ENCODE measurements around the gene HIPK2. TPM values are rescaled to one million over a fixed set of nuclear protein-coding genes. Genes with fewer than 3 reads are reported as not detected.

Gene HIPK2
- total RNA-seq, 1 donor from 2014 or later, result 44.0 TPM

- DNase-seq (ENCODE audit: low read depth), result no peak
- H3K36me3 ChIP-seq (ENCODE audit: control insufficient read depth, insufficient read depth, low read length), result no peaks in the 10 kb centered on the region
- no peak for TF ChIP-seq CTCF (IDR thresholded peaks at IDR 0.05; ENCODE audit: insufficient read depth, low read length, poor library complexity, severe bottlenecking)
- H3K4me3 ChIP-seq (ENCODE audit: low read depth, low read length), result no peak overlapping the region
- peaks cover 9% of the 10 kb centered on the region for H3K27me3 ChIP-seq (ENCODE audit: control insufficient read depth, insufficient read depth, low read length)
These were observed 245.1 kb downstream of the HIPK2 start for GRCh38 chr7:139532636-139533155.

- no peak for TF ChIP-seq CTCF (IDR thresholded peaks at IDR 0.05; ENCODE audit: insufficient read depth, low read length, poor library complexity, severe bottlenecking)
- DNase-seq (ENCODE audit: low read depth), result no peak
- Histone ChIP-seq H3K36me3 (ENCODE audit: control insufficient read depth, insufficient read depth, low read length) (no peaks in the 10 kb centered on the region), H3K4me3 (ENCODE audit: low read depth, low read length) (no peak overlapping the region), H3K27me3 (ENCODE audit: control insufficient read depth, insufficient read depth, low read length) (peaks cover 16% of the 10 kb centered on the region)
These were observed 246.7 kb downstream of the HIPK2 start for GRCh38 chr7:139531094-139531493.

- Histone ChIP-seq H3K36me3 (ENCODE audit: control insufficient read depth, insufficient read depth, low read length) (no peaks in the 10 kb centered on the region), H3K4me3 (ENCODE audit: low read depth, low read length) (no peak overlapping the region), H3K27me3 (ENCODE audit: control insufficient read depth, insufficient read depth, low read length) (peaks cover 41% of the 10 kb centered on the region)
- TF ChIP-seq CTCF (IDR thresholded peaks at IDR 0.05; ENCODE audit: insufficient read depth, low read length, poor library complexity, severe bottlenecking), result no peak
- peak; percentile 5 for DNase-seq (ENCODE audit: low read depth)
These were observed 250.9 kb downstream of the HIPK2 start for GRCh38 chr7:139526578-139527544.

- H3K36me3 ChIP-seq (ENCODE audit: control insufficient read depth, insufficient read depth, low read length), result no peaks in the 10 kb centered on the region
- H3K4me3 ChIP-seq (ENCODE audit: low read depth, low read length), result no peak overlapping the region
- no peak for DNase-seq (ENCODE audit: low read depth)
- no peak for TF ChIP-seq CTCF (IDR thresholded peaks at IDR 0.05; ENCODE audit: insufficient read depth, low read length, poor library complexity, severe bottlenecking)
- H3K27me3 ChIP-seq (ENCODE audit: control insufficient read depth, insufficient read depth, low read length), result peaks cover 48% of the 10 kb centered on the region
These were observed 252.0 kb downstream of the HIPK2 start for GRCh38 chr7:139525750-139526149.

GRCh38 chr7:139525239-139525638, 252.6 kb downstream of the HIPK2 start:
- H3K36me3 ChIP-seq (ENCODE audit: control insufficient read depth, insufficient read depth, low read length), result no peaks in the 10 kb centered on the region
- peaks cover 48% of the 10 kb centered on the region for H3K27me3 ChIP-seq (ENCODE audit: control insufficient read depth, insufficient read depth, low read length)
- no peak overlapping the region for H3K4me3 ChIP-seq (ENCODE audit: low read depth, low read length)
- no peak for DNase-seq (ENCODE audit: low read depth)
- no peak for TF ChIP-seq CTCF (IDR thresholded peaks at IDR 0.05; ENCODE audit: insufficient read depth, low read length, poor library complexity, severe bottlenecking)

All from kidney epithelial cell (primary cell).